Measurements from ENCODE around the gene CORO1C.

CORO1C gene

GRCh38 chr12:108675792-108676191, 55.5 kb downstream of the CORO1C start:
- TF ChIP-seq CTCF (IDR thresholded peaks at IDR 0.05), result no peak
- Histone ChIP-seq H3K27ac (peak overlapping the region; percentile 24), H3K9ac (no peak overlapping the region), H3K27me3 (ENCODE audit: control insufficient read depth, insufficient read depth, low read length) (no peaks in the 10 kb centered on the region), H3K4me3 (ENCODE audit: low read depth, low read length) (no peak overlapping the region), H3K4me2 (ENCODE audit: low read length) (no peak overlapping the region), H3K9me3 (ENCODE audit: control insufficient read depth, low read length) (no peaks in the 10 kb centered on the region), H2AFZ (no peak overlapping the region), H3K4me1 (peaks cover 20% of the 10 kb centered on the region), H3K36me3 (ENCODE audit: control insufficient read depth, insufficient read depth, low read length) (no peaks in the 10 kb centered on the region), H3K79me2 (peaks cover 44% of the 10 kb centered on the region)

GRCh38 chr12:108672054-108672453, 59.3 kb downstream of the CORO1C start:
- TF ChIP-seq CTCF (IDR thresholded peaks at IDR 0.05), result no peak
- no peaks in the 10 kb centered on the region for H3K36me3 ChIP-seq (ENCODE audit: control insufficient read depth, insufficient read depth, low read length)
- no peaks in the 10 kb centered on the region for H3K27me3 ChIP-seq (ENCODE audit: control insufficient read depth, insufficient read depth, low read length)
- H3K9me3 ChIP-seq (ENCODE audit: control insufficient read depth, low read length), result no peaks in the 10 kb centered on the region
- no peak overlapping the region for H3K4me3 ChIP-seq (ENCODE audit: low read depth, low read length)
- H2AFZ ChIP-seq, result no peak overlapping the region
- H3K4me2 ChIP-seq (ENCODE audit: low read length), result no peak overlapping the region
- no peak overlapping the region for H3K9ac ChIP-seq
- no peak overlapping the region for H3K27ac ChIP-seq
- H3K79me2 ChIP-seq, result peaks cover 28% of the 10 kb centered on the region
- H3K4me1 ChIP-seq, result peaks cover 27% of the 10 kb centered on the region

DNA sequence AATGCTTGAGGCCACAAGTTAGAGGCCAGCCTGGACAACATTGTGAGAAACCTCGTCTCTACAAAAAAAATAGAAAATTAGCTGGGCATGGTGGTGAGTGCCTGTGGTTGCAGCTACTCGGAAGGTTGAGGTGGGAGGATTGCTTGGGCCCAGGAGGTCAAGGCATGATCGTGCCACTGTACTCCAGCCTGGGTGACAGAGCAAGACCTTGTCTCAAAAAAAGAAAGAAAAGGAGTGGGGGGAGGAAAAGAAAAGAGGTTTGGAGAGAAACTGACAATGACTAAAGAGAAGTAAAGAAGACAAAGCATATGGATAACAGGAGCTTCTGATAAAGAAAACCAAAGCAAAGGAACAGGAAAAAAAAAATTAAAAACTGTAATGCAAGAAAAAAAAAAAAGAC, 60.2 kb downstream of the CORO1C start:
- Histone ChIP-seq H3K27me3 (ENCODE audit: control insufficient read depth, insufficient read depth, low read length) (no peaks in the 10 kb centered on the region), H3K9me3 (ENCODE audit: control insufficient read depth, low read length) (no peaks in the 10 kb centered on the region), H3K9ac (no peak overlapping the region), H3K36me3 (ENCODE audit: control insufficient read depth, insufficient read depth, low read length) (no peaks in the 10 kb centered on the region), H3K27ac (no peak overlapping the region), H3K4me3 (ENCODE audit: low read depth, low read length) (no peak overlapping the region), H2AFZ (no peak overlapping the region), H3K4me1 (peaks cover 37% of the 10 kb centered on the region), H3K79me2 (peaks cover 27% of the 10 kb centered on the region), H3K4me2 (ENCODE audit: low read length) (no peak overlapping the region)
- TF ChIP-seq CTCF (IDR thresholded peaks at IDR 0.05), result no peak

- Histone ChIP-seq H3K4me1 (peaks cover 39% of the 10 kb centered on the region), H3K9me3 (ENCODE audit: control insufficient read depth, low read length) (no peaks in the 10 kb centered on the region), H3K27ac (peak overlapping the region; percentile 15), H3K4me2 (ENCODE audit: low read length) (peak overlapping the region; percentile 17), H2AFZ (no peak overlapping the region), H3K27me3 (ENCODE audit: control insufficient read depth, insufficient read depth, low read length) (no peaks in the 10 kb centered on the region), H3K4me3 (ENCODE audit: low read depth, low read length) (no peak overlapping the region), H3K79me2 (peaks cover 24% of the 10 kb centered on the region), H3K36me3 (ENCODE audit: control insufficient read depth, insufficient read depth, low read length) (no peaks in the 10 kb centered on the region), H3K9ac (no peak overlapping the region)
- no peak for TF ChIP-seq CTCF (IDR thresholded peaks at IDR 0.05)
Measured at GRCh38 chr12:108670066-108670631, 61.2 kb downstream of the CORO1C start.

- Histone ChIP-seq H3K27ac (peak overlapping the region; percentile 78), H3K4me1 (peaks cover 46% of the 10 kb centered on the region), H3K4me3 (ENCODE audit: low read depth, low read length) (no peak overlapping the region), H3K4me2 (ENCODE audit: low read length) (no peak overlapping the region), H2AFZ (no peak overlapping the region), H3K9ac (no peak overlapping the region), H3K9me3 (ENCODE audit: control insufficient read depth, low read length) (no peaks in the 10 kb centered on the region), H3K27me3 (ENCODE audit: control insufficient read depth, insufficient read depth, low read length) (no peaks in the 10 kb centered on the region), H3K79me2 (peaks cover 22% of the 10 kb centered on the region), H3K36me3 (ENCODE audit: control insufficient read depth, insufficient read depth, low read length) (no peaks in the 10 kb centered on the region)
- no peak for TF ChIP-seq CTCF (IDR thresholded peaks at IDR 0.05)
Measured at GRCh38 chr12:108668542-108668941, 62.8 kb downstream of the CORO1C start.

Data from parathyroid adenoma (tissue), 2 donors.